K562 (cell line): Measurements from ENCODE around the gene SLC9B1. TPM values are rescaled to one million over a fixed set of nuclear protein-coding genes. Genes with fewer than 3 reads are reported as not detected.

Experiments used
- ARID1B ChIP-seq: fragments of 450-650 bp; IDR thresholded peaks from 2 replicates; pipeline ENCODE4 v1.6.1; 2016; ENCODE audit warnings: antibody characterized with exemption, mild to moderate bottlenecking, inconsistent platforms
- CREB1 ChIP-seq, 2 experiments: sonication (generic) in 1 of 2; formaldehyde crosslinking in 1 of 2; IDR thresholded peaks; 2 replicates each; pipeline versions ENCODE4 v1.6.1 to v1.8.0; 2012 to 2022; ENCODE audit warnings: inconsistent platforms in 1 of 2, mild to moderate bottlenecking in 1 of 2, missing genetic modification reagents in 1 of 2, moderate library complexity in 1 of 2
- CTBP1 ChIP-seq: fragments of 450-650 bp; IDR thresholded peaks from 2 replicates; pipeline ENCODE4 v1.6.1; 2016; ENCODE audit warnings: borderline replicate concordance
- GABPA ChIP-seq: fragments of 200-800 bp; sonication (Bioruptor generic); conservative IDR thresholded peaks from 2 replicates; pipeline ENCODE4 v1.6.1; 2016; ENCODE audit warnings: low read depth, missing genetic modification characterization, missing compliant biosample characterization
- JUN ChIP-seq, 2 experiments: sonication (generic) in 1 of 2; formaldehyde crosslinking in 1 of 2; IDR thresholded peaks; 2 replicates each; pipeline versions ENCODE4 v1.6.1 to v1.8.0; 2012 to 2022; ENCODE audit warnings: borderline replicate concordance in 2 of 2, mild to moderate bottlenecking in 2 of 2, improper control_type of control experiment in 1 of 2, low read depth in 1 of 2, low read length in 1 of 2, missing genetic modification reagents in 1 of 2
- MAZ ChIP-seq, 2 experiments: fragments of 450-650 bp in 1 of 2; sonication (generic) in 1 of 2; formaldehyde crosslinking; IDR thresholded peaks in 1 of 2; conservative IDR thresholded peaks in 1 of 2; 2 replicates each; pipeline versions ENCODE4 v1.4.0 to v1.5.0; 2020; ENCODE audit warnings: mild to moderate bottlenecking in 1 of 2, missing genetic modification reagents in 1 of 2
- MBD2 ChIP-seq: sonication (generic); IDR thresholded peaks from 2 replicates; pipeline ENCODE4 v1.6.1; 2016; ENCODE audit warnings: low read depth, borderline replicate concordance
- MECOM ChIP-seq: fragments of 250-450 bp; sonication (Bioruptor Pico); IDR thresholded peaks from 2 replicates; pipeline ENCODE4 v1.8.0; 2022; ENCODE audit warnings: inconsistent platforms
- MIER1 ChIP-seq: fragments of 450-650 bp; IDR thresholded peaks from 2 replicates; pipeline ENCODE4 v1.6.1; 2016; ENCODE audit warnings: antibody characterized with exemption, mild to moderate bottlenecking, low read depth
- MTA3 ChIP-seq: fragments of 450-650 bp; formaldehyde crosslinking; IDR thresholded peaks from 2 replicates; pipeline ENCODE4 v1.6.1; 2017; ENCODE audit warnings: mild to moderate bottlenecking, borderline replicate concordance
- NONO ChIP-seq, 2 experiments: fragments of 200-400 bp in 1 of 2; fragments of 450-650 bp in 1 of 2; formaldehyde crosslinking in 1 of 2; IDR thresholded peaks; 2 replicates each; pipeline ENCODE4 v1.6.1; 2017; ENCODE audit warnings: low read depth in 2 of 2, mild to moderate bottlenecking in 2 of 2, moderate library complexity in 2 of 2, low read length in 1 of 2
- SUPT5H ChIP-seq: fragments of 450-650 bp; IDR thresholded peaks from 2 replicates; pipeline ENCODE4 v1.6.1; 2016
- TCF3 ChIP-seq: sonication (generic); formaldehyde crosslinking; IDR thresholded peaks from 2 replicates; pipeline ENCODE4 v1.4.0; 2020; ENCODE audit warnings: mild to moderate bottlenecking, missing genetic modification reagents
- TEAD1 ChIP-seq, 2 experiments: fragments of 450-650 bp in 1 of 2; sonication (generic) in 1 of 2; formaldehyde crosslinking; IDR thresholded peaks; 2 replicates each; pipeline versions ENCODE4 v1.4.0 to v1.8.0; 2020 to 2022; ENCODE audit warnings: mild to moderate bottlenecking in 2 of 2, missing genetic modification reagents in 1 of 2
- ZC3H11A ChIP-seq: IDR thresholded peaks from 2 replicates; pipeline ENCODE4 v1.6.1; 2012; ENCODE audit warnings: low read depth, low read length, improper control_type of control experiment
- polyA plus RNA-seq, 8 experiments: library from polyadenylated mRNA; depleted of rRNA in 4 of 8; stranded (reverse) in 5 of 8; unstranded in 3 of 8; fragments of >200 nt; fragmentation: Nextera tagmentation in 2 of 8; fragmentation: Illumina TruSeq in 1 of 8; extraction: Ambion mirVana in 2 of 8; extraction: Trizol in 1 of 8; gene quantifications; 2 replicates each; pipeline versions ENCODE4 v1.2.1 to v1.2.3, GENCODE V29; 2011 to 2014; ENCODE audit warnings: inconsistent platforms in 1 of 8, missing spikeins in 1 of 8
- total RNA-seq, 7 experiments: library from RNA; depleted of rRNA in 6 of 7; stranded (reverse); fragments of >200 nt in 6 of 7; fragmentation: Illumina TruSeq in 2 of 7; extraction: Trizol in 2 of 7; gene quantifications; 2 replicates each; pipeline versions ENCODE4 v1.2.1 to v1.2.3, GENCODE V29; 2011 to 2021; ENCODE audit warnings: low replicate concordance in 1 of 7
- TF ChIP-seq, protein P1 (sequence below): sonication (generic); formaldehyde crosslinking; IDR thresholded peaks from 2 replicates; pipeline ENCODE4 v1.8.0; 2023; ENCODE audit warnings: mild to moderate bottlenecking, missing genetic modification reagents
- TF ChIP-seq, protein P2 (sequence below): sonication (generic); formaldehyde crosslinking; IDR thresholded peaks from 2 replicates; pipeline ENCODE4 v1.8.1; 2023; ENCODE audit warnings: missing genetic modification reagents, mild to moderate bottlenecking, borderline replicate concordance
- TF ChIP-seq, protein P3 (sequence below): fragments of 450-650 bp; IDR thresholded peaks from 2 replicates; pipeline ENCODE4 v1.6.1; 2018; ENCODE audit warnings: mild to moderate bottlenecking, low read depth; ENCODE audit not compliant: partially characterized antibody

SLC9B1 gene
- total and polyA plus RNA-seq, 9 of the 15 experiments (the other 6 are each of a cell fraction or from before 2014, with no cell fraction given), result 0.21 to 1.3 (median 0.51) TPM

DNA sequence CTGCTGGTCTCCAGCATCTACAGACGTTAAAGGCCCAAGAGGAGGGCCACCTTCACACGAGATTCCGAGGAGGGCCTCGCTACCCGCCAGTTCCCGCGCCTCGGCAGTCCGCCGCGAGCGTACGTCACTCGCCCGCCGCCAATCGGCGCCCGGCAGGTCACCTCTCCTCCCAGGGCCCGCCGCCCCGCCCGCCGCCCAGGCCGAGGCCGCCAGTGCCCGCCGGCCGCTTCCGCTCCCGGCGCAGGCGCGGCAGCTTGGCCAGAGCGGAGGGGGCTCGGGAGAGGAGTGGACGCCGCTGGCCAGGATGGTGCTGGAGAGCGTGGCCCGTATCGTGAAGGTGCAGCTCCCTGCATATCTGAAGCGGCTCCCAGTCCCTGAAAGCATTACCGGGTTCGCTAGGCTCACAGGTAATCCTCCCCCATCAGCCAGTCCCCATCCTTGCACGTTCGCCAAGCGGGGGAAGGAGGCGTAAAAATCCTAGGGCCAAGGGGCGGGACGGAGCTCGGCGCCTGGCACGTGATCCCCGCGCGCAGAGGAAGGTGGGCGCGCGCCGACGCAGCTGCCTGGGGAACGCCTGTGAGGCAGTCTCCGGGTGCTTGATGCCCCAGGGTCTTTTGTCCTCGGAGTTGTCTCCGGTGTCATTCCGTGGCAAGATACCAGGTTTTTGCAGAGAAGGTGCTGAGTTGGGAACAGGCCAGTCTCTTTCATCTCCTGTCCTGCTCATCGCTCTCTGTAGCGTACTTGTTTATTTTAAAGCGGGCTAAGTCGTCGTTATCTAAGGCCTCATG is 150.5 kb downstream of the SLC9B1 start, which contains the start of gene CISD2 (continued):
- TF ChIP-seq, protein P1, sequence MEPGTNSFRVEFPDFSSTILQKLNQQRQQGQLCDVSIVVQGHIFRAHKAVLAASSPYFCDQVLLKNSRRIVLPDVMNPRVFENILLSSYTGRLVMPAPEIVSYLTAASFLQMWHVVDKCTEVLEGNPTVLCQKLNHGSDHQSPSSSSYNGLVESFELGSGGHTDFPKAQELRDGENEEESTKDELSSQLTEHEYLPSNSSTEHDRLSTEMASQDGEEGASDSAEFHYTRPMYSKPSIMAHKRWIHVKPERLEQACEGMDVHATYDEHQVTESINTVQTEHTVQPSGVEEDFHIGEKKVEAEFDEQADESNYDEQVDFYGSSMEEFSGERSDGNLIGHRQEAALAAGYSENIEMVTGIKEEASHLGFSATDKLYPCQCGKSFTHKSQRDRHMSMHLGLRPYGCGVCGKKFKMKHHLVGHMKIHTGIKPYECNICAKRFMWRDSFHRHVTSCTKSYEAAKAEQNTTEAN (CRISPR knock-in tag), result no peak
- TF ChIP-seq JUN (IDR thresholded peaks at IDR 0.05; ENCODE audit: borderline replicate concordance, low read depth, low read length) (peak; percentile 68; the same call in 1 of the 2 replicates), JUN (CRISPR knock-in tag; IDR thresholded peaks at IDR 0.05; ENCODE audit: borderline replicate concordance) (peak; percentile 27; the same call in 1 of the 2 replicates), MECOM (CRISPR knock-in tag) (peak; percentile 44; the same call in 1 of the 2 replicates), CREB1 (IDR thresholded peaks at IDR 0.05) (peak; percentile 81), CREB1 (CRISPR knock-in tag; IDR thresholded peaks at IDR 0.05) (peak; percentile 72; the same call in 1 of the 2 replicates), MTA3 (peak; percentile 75; the same call in 1 of the 2 replicates), TEAD1 (CRISPR knock-in tag; IDR thresholded peaks at IDR 0.05) (peak in 1 of 2 experiments; percentile 84; a peak in 1 of 4 replicates), GABPA (peak; percentile 64), ZC3H11A (0 out of 2 replicates have a peak, but pooled peaks have one; percentile 25), SUPT5H (peak; percentile 83), ARID1B (no peak), CTBP1 (peak; percentile 91), TCF3 (CRISPR knock-in tag) (peak; percentile 28; the same call in 1 of the 2 replicates), NONO (IDR thresholded peaks at IDR 0.05; ENCODE audit: low read depth in 2 of 2, low read length in 1 of 2) (peak; percentile 31 to 77; a peak in 2 of 4 replicates), MIER1 (no peak), MBD2 (peak; percentile 31), MAZ (CRISPR knock-in tag; conservative IDR thresholded peaks at IDR 0.05 in 1 of 2, IDR thresholded peaks at IDR 0.05 in 1 of 2) (peak; percentile 93 to 95)
- TF ChIP-seq, protein P2, sequence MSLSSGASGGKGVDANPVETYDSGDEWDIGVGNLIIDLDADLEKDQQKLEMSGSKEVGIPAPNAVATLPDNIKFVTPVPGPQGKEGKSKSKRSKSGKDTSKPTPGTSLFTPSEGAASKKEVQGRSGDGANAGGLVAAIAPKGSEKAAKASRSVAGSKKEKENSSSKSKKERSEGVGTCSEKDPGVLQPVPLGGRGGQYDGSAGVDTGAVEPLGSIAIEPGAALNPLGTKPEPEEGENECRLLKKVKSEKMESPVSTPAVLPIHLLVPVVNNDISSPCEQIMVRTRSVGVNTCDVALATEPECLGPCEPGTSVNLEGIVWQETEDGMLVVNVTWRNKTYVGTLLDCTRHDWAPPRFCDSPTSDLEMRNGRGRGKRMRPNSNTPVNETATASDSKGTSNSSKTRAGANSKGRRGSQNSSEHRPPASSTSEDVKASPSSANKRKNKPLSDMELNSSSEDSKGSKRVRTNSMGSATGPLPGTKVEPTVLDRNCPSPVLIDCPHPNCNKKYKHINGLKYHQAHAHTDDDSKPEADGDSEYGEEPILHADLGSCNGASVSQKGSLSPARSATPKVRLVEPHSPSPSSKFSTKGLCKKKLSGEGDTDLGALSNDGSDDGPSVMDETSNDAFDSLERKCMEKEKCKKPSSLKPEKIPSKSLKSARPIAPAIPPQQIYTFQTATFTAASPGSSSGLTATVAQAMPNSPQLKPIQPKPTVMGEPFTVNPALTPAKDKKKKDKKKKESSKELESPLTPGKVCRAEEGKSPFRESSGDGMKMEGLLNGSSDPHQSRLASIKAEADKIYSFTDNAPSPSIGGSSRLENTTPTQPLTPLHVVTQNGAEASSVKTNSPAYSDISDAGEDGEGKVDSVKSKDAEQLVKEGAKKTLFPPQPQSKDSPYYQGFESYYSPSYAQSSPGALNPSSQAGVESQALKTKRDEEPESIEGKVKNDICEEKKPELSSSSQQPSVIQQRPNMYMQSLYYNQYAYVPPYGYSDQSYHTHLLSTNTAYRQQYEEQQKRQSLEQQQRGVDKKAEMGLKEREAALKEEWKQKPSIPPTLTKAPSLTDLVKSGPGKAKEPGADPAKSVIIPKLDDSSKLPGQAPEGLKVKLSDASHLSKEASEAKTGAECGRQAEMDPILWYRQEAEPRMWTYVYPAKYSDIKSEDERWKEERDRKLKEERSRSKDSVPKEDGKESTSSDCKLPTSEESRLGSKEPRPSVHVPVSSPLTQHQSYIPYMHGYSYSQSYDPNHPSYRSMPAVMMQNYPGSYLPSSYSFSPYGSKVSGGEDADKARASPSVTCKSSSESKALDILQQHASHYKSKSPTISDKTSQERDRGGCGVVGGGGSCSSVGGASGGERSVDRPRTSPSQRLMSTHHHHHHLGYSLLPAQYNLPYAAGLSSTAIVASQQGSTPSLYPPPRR (CRISPR knock-in tag), result peak; percentile 87; the same call in 1 of the 2 replicates
- TF ChIP-seq, protein P3, sequence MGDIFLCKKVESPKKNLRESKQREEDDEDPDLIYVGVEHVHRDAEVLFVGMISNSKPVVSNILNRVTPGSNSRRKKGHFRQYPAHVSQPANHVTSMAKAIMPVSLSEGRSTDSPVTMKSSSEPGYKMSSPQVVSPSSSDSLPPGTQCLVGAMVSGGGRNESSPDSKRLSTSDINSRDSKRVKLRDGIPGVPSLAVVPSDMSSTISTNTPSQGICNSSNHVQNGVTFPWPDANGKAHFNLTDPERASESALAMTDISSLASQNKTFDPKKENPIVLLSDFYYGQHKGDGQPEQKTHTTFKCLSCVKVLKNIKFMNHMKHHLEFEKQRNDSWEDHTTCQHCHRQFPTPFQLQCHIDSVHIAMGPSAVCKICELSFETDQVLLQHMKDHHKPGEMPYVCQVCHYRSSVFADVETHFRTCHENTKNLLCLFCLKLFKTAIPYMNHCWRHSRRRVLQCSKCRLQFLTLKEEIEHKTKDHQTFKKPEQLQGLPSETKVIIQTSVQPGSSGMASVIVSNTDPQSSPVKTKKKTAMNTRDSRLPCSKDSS, result no peak
